CD4-positive, alpha-beta T cell treated with Interleukin-17A for 1 hour (primary cell): ENCODE measurements around the gene MARCHF4.
"Not testable (repeated sequence)": the region's sequence is repeated elsewhere in the genome, so short reads cannot be mapped to it uniquely, and the experiment has no call there.

Experiments
- DNase-seq: peaks from one replicate; pipeline ENCODE4 v3.0.0-alpha.2; 2020

Gene MARCHF4

DNA sequence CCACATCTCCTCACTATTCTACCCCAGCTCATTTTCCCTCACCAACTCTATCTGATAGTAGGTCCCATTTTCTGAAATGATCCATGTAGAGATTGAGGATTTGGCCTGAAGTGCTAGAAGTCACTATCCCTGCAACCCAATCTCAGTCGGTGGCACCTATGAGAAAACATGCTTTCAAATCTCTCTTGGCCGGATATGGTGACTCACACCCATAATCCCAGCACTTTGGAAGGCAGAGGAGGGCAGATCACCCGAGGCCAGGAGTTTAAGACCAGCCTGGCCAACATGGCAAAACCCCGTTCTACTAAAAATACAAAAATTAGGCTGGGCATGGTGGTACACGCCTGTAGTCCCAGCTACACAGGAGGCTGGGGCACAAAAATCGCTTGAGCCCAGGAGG lies 19.1 kb upstream of the MARCHF4 start:
- DNase-seq, result no peak

DNA sequence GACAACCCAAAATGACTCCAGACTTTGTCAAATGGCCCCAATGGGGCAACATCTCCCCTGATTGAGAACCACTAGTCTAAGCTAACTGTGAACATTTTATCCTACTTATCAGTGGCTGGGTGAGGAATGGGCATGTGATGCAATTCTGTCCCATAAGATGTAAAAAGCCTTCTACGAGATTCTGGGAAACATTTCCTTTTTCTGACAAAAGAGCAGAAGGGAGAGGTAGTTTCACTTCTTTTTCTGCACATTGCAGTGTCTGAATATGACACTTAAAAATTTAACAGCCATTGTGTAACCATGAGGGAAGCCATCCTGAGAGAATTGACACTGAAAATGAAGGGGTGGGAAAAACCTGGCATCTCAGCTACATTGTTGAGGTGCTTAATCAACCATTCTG lies 17.3 kb upstream of the MARCHF4 start:
- no peak for DNase-seq

DNA sequence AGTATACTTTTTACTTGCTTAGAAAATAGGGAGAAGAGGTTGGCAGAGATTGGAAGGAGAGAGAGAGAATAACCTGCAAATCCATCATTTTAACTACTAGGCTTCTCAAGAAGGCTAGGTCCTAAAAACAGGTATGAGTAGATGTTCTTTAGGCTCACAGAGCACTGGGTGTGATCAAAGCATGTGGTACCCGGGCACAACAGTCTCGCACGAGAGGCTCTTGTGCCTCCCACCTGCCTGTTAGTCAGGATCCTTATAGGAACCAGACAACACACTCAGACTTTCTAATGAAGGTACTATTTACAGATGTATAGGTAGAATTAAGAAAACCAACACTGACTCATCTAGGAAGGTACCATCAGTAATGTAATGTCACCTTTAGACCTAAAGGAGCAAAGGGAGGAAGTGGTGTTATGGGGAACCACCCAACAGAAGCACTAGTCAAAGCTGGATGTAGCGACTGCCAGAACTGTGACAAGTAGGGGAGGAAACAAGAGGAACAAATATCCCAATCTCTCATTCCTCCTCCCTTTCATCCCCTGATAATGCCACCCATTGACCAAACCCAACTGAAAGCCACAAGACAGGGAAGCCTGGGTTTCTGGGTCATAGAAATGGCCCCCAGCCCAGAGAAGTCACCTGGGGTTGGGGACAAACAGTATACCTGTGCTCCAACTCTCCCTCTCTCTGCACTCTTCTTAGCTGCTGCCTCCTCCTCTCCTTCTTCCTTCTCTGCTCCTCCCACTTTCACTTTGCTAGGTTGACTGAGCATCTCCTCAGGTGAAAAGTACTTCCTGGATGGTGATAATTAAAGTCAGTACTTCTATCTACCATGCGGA lies 16.0 kb upstream of the MARCHF4 start:
- DNase-seq, result peak; percentile 51

DNA sequence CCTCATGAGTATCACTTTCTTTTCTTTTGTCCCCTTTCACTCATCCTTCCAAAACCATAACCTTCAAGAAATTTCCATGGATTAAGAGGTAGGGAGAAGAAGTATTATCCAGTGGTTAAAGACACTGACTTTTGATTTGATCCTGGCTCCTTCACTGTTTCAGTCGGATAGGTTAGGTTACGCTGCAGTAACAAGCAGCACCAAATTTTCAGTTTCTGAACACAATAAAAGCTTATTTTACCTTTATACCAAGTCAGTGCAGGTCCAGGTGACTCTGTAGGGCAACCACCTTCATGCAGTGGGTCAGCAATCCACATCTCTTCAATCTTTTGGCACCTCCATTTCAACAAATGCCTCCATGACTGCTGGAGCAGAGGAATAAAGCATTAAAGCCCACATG lies 15.0 kb upstream of the MARCHF4 start:
- DNase-seq, result no peak

DNA sequence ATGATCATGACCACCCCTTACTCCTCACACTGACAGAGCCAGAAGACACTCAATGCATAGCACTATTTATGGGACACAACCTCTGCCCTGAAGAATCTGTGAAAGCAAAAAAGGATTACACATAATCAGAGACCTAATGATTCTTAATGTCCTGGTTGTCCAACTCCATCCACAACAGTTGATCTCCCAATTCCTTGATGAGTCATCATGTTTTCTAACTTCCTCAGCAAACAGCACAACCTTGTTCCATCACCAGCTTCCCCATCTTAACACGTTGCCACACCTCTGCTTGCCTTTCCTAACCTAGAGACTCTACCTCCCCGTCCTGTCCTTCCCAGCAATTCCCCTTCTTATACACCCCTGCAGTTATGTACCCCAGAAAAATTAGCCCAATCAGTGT lies 13.2 kb upstream of the MARCHF4 start:
- no peak for DNase-seq

DNA sequence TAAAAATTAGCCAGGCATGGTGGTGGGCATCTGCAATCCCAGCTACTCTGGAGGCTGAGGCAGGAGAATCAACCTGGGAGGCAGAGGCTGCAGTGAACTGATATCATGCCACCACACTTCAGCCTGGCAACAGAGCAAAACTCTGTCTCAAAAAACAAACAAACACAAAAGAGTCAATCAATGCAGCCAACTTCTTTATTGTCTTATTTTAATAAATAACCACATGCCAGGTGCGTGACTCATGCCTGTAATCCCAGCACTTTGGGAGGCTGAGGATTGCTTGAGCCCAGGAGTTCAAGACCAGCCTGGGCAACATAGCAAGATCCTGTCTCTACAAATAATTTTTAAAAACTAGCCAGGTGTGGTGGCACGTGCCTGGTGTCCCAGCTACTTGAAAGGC lies 12.1 kb upstream of the MARCHF4 start:
- not testable (repeated sequence) for DNase-seq

DNA sequence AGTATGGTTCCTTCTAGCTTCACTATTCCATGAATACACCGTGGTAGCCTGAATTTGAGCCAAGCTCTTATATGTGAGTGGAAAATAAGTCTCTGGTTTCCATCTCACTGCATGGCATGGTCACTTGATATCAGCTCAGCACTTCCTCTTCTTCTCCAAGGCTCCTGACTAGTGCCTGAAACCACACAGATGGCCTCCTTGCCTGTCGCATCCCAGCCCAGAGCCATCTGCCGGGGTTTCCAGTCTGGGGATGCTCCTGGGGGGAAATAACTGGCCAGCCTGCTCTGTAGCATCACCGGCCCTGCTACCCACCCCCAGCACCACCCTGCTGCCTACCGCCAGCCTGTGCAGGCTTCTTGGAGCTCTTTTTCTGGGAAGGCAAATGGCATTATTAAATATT lies 7.7 kb upstream of the MARCHF4 start:
- DNase-seq, result no peak

DNA sequence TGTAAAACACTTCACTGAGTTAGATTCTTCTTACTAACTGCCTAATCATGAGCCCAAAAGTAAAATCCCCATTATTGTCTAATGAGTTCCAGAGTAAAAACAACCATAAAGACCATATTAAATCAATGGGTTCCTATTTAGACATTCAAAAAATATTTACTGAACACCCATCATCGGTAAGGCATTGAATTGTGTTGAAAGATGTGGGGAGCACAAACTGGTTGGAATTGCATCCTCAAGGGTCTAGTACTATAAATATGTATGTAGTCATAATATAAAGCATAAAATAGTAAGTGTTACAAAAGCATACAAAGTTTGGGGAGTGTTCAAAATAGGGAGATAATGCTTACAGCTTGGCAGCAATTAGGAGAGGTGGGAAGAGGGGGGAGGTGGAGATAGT lies 3.0 kb upstream of the MARCHF4 start:
- no peak for DNase-seq

DNA sequence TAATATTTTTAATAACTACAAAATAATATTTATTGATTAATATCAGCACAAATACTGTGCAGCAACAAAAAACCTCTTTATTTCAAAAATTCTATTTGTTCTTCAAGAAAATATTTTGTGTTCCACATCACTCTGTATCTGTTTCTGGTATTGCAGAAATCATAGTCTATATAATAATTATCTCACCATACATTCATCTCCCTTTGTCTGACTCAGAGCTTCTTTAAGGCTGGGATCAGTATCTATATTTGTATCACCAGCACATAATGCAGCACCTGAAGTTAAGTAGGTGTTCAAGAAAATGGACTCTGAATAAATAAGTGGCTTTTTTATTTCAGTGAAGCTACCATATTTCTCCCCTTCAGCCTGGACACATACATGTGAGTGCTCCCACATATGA lies 1.6 kb upstream of the MARCHF4 start:
- no peak for DNase-seq

DNA sequence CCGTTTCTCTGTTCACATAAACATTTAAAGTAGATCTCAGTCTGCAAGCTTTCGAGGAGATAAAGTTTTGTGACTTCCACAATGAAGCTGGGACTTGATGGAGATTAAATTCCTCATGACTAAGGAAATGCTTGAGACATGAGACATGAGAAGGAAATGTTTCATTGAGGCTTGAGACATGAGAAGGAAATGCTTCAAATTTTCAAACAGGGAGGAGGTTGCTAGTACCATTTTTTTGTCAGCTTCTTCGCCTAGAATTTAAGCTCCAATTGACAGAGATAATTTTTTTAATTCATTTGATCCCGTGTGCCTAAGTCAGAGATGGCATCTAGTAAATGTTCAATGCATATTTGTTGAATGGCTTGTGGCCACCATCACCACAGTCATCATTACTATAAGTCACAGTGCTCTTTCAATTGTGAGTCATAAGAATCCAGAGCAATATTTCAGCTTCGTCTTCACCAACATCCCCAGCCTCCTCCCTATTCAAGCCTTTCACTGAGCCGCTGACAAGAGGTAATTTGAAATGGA lies 543 bp upstream of the MARCHF4 start:
- no peak for DNase-seq

DNA sequence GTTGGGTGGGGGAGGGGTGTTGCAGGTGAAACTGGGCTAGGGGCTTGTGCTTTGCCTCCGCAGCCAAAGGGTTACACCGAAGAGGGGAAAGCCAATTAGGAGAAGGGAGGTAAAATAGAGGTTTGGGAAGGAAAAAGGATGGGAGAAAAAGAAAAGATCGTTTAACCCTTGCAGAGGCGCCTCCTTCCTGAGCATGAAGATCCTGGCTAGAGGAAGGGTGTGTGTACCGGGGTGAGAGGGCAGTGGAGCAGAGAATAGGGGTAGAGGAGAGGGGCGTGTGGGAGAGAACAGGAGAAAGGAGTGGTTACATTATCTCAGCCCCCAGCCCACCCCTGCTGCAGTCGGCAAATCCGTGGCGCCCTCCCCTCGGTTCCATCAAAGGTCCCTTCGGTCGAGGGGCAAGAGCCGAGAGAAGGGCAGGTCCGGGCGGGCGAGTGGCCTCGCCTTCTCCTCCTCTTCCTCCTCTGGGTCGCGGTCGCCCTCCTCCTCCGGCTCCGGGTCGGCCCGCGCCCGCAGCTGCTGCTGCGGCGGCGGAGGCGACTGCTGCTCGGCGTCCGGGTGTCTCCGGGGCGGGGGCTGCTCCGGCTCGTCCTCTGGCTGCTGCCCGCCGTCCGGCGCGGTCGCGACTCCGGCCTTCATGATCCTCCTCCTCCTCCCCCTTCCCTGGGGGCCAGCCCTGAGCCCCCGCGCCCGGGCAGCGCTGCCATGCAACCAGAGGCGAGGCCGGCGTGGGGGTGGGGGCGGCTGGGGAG lies 1.1 kb downstream of the MARCHF4 start:
- no peak for DNase-seq

DNA sequence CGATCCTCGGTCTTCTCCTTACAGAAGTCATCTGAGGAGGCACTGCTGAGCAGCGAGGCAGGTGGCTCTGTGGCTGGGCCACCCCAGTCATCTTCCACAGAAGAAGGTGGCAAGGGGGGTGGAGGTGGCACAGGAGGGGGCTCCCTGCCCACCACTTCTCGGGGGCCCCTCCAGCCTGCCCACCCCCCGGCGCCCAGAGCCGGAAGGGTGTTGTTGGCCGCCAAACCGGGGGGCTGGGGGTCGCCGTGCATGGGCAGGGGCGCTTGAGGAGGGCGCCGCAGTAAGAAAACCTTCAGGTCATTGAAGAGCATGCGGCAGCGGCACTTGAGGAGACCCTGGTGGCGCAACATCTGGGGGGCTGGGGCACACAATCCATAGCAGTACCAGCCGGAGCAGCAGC lies 2.5 kb downstream of the MARCHF4 start:
- no peak for DNase-seq

DNA sequence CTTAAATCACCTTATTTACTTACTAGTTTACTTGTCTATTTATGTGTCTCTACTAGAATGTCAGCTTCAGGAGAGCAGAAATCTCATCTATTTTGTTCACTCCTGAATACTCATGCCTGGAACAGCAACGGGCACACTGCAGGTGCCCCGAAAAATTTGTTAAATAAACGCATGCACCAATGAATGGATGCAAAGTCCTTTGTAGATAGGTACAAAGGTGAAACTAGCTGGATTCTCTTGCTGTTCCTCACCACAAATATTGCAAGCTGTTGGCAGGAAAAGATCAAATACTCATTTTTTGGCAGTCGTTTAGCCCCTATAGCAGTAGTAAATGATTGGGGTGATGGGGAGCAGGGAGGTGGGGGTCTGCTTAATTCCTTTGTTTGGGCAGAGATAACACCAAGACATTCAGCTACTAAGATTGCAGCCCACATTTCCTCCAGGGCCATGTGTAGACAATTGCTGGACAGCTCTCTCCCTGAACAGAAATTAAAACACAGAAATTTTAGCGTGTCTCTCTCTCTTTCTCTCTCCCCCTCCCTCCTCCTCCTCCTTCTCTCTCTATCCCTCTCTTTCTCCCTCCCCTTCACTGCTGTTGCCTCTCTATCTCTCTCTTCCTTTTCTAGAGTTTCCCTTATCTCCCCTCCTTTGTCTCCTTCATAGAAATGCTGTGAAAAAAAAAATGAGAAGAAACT lies 5.4 kb downstream of the MARCHF4 start:
- DNase-seq, result no peak

DNA sequence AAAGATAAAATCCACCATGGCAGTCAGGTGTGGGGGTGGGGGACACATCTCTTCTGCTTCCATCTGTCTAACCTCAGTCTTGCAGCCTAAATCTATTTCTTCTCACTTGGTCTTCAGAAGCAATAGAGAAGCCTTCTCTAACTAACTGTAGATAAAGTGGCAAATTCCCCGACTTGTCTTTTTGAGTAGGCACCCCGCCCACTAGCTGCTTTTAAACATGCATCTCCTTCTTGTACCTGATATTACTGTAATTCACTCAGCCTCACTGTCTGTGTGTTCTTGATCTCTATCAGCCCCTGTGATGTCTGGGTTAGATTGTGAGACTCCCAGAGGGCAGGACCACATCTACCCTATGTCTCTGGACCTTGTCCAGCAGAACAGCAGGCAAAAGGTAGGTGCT lies 6.8 kb downstream of the MARCHF4 start:
- no peak for DNase-seq

DNA sequence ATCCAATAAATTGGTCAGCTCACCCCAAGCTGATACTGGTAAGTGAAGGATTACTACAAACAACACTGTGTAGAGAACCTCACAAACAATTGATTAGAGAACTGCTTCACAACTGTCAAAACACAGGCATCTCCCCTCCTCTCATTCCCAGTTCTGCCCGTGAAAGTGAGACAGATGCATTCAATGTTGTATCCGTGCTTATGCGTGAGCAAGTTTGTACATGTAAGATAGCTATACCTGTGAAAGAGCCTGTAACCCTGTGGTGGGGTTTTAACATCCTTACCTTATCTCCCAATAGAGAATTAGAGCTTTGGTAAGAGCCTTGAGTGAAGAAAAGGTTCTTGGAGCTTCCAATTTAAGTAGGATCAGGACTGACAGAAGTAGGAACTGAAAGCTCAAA lies 9.1 kb downstream of the MARCHF4 start:
- DNase-seq, result no peak

DNA sequence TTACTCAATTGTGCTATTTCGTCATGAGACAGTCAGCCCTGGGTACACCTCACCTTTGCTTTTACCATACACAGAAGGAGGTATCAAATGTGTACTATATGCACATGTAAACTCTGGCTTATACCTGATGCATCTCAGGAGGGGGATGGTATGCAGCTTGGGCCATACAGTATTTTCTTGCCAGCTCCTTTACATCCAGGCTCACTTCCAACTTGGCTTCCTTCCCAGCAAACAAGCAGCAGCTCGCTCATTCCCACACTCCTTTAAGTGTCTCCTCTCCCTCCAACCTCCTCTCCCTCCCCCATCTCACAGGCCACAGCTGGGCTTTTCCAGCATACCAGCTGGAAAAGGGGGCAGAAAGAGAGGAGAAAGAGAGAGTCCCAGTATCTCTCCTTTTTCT lies 9.6 kb downstream of the MARCHF4 start:
- no peak for DNase-seq

DNA sequence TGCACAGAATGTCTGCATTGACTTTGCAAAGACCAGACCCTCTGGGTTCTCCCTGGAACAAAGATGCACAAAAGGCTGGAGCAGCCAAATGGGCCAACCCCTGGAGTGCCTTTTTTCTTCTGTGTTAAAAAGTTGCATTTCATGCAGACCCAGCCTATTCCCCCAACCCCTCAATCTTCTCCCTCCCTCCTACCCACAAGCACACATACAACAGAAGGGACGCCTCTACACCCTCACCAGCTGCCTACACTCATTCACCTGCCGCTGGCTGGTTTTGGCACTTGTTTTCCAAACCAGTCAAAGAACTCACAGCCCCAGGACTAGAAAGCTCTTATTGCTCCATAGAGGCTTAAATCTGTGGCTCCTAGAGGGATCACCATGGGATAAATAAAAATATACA lies 16.6 kb downstream of the MARCHF4 start:
- DNase-seq, result no peak

DNA sequence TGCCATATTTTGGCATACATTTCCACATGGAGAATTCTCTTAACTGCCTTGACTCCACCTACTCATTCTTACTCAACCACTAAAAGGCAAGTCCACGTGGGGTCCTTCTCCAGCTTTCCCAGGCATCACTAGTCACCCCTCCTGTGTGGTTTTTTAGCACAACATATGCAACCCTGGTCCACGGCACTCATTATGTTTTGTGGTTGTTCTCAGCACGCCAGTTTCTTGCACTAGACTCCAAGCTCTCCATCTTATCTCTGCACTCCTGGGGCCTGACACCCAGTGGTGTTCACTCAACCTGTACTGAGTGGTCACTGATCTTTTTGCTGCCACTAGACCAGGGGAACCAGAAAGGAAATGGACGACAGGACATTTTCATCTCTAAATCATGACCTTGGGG lies 18.0 kb downstream of the MARCHF4 start:
- DNase-seq, result no peak

DNA sequence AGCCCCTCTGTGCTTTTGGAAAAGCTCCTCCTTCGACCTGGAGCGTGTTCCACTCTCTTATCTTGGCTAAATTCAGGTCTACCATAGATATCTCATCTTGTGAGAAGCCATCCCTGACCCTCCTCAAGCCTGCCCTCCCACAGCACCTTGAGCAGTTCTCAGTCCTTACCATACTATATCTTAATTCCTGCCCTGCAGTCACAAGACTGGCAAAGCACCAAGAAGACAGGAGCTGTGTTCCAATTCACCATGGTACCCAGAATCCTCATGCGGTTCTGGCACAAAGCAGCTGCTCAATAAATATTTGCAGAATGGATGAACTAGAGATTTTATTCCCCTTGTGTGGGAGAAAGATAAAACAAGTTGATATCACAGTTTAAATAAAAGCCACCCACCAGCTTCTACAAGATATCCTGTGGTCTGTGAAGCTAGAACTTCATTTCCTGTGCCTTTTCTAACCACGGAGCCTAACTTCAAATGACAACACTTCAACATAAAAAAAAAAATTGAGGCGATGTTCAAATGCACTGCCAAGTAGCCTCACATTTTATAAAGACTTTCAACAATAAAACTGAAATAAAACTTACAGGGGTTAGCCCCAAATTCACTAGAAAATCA lies 19.5 kb downstream of the MARCHF4 start:
- peak; percentile 69 for DNase-seq

DNA sequence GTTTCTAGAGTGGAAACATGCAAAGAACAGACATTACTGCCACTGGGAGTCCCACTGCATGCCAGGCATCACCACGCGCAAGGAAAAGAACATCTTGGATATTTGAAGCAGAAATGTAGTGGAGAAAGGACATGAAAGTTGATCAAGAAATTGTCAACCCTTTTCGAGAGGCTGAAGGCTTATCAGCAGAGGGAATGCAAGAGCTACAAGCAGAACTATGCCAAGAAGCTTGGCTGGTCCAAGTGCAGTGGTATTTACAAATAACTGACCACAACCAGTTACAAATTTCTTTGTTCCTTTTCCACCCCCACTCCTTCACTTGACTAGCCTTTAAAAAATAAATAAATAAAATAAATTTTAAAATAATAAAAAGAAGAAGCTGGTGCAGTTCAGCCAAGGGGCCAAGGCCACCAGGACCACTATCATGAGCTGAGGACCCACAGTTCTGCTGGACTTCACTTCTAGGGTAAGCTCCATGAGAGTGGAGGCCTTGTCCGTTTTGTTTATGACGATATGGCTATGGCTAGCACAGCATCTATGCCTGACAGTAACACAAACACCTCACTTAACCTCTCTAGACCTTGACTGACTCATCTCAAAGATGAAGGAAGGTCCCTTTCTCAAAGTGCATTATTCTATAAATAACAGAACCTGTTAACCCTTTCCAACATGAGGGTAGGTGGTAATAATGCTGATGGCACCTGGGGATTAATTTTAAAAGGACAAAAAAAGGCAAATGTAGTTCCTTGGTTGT lies 20.9 kb downstream of the MARCHF4 start:
- DNase-seq, result no peak

DNA sequence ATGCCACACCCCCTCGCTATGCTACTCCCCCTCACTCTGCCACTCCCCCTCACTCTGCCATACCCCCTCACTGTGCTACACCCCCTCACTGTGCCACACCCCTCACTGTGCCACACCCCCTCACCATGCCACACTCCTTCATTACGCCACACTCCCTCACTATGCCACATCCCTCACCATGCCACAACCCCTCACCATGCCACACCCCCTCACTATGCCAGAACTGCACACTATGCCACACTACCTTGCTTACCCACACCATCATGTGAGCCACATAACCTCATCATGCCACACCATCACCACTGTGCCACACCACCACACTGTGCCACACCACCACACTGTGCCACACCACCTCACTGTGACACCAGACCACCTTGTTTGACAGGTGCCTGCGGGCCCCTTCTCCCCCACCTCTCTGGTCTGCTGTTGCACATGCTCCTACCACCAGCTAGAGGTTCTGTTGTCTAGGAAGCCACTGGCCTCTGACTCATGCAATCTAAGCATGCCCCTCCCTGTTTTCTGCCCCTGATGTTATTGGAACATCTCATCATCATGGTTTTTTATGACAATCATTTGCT lies 22.0 kb downstream of the MARCHF4 start:
- peak; percentile 54 for DNase-seq

DNA sequence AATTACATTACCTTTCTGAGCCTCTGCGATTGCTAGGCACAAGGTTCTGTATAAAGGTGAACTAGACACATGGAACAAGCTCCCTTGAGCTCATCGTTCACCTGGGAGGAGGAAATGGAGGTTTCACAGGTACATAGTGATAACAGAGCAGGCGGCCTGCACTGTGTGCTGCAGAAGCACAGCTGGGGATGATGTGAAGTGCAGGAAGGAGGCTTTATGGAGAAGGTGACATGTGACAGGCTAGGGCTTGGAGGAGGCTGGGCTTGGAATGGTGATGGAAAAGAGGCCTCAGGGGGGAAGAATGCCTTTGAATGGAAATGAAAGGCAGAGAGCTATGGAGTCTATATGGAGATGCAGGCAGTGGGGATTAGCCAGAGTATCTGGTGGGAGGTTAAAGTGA lies 22.9 kb downstream of the MARCHF4 start:
- peak; percentile 10 for DNase-seq
